ENCODE results near the gene PITX1.
A peak's percentile ranks its signal among the peaks of the same experiment; 100 is the strongest.

The PITX1 gene

DNA sequence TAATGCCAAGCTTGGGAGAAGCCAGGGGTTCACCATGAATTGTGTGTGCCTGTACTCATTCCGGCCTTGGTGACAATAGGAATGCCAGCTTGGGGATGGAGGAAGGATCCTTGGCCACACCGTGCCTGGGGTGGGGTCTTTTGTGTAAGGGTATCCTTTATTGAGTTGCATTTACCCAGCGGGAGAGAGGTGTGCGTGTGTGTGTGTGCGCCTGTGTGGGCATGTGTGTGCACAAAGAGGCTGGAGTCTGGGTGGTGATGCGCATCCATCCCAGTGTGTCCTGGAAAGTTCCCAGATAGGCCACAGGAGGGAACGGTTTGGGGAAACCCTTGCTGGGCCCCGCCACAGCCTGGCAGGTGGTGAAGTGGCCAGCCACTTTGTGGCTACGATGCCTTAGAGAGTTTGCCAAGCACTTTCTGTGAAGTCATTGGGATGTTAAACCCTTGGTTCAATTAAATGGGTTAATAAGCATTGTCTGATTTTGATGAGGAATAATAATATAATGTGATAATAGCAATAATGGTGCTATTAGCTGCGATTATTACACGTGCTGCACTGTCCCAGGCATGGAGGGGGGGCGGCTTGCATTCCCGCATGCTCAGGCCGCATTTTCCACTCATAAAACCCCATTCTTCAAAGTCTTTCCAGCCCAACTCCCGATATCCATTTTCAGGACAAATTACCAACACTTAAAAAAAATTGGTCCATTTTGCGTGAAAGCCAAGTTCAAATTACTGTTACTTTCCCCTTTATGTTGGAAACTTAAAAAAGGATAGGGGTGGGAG is 13.7 kb downstream of the PITX1 start:
- H3K27me3 ChIP-seq, result no peaks in the 10 kb centered on the region
- peak; percentile 12 to 58 for DNase-seq
- TF ChIP-seq, protein P1, sequence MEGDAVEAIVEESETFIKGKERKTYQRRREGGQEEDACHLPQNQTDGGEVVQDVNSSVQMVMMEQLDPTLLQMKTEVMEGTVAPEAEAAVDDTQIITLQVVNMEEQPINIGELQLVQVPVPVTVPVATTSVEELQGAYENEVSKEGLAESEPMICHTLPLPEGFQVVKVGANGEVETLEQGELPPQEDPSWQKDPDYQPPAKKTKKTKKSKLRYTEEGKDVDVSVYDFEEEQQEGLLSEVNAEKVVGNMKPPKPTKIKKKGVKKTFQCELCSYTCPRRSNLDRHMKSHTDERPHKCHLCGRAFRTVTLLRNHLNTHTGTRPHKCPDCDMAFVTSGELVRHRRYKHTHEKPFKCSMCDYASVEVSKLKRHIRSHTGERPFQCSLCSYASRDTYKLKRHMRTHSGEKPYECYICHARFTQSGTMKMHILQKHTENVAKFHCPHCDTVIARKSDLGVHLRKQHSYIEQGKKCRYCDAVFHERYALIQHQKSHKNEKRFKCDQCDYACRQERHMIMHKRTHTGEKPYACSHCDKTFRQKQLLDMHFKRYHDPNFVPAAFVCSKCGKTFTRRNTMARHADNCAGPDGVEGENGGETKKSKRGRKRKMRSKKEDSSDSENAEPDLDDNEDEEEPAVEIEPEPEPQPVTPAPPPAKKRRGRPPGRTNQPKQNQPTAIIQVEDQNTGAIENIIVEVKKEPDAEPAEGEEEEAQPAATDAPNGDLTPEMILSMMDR (IDR thresholded peaks at IDR 0.05), result no peak

DNA sequence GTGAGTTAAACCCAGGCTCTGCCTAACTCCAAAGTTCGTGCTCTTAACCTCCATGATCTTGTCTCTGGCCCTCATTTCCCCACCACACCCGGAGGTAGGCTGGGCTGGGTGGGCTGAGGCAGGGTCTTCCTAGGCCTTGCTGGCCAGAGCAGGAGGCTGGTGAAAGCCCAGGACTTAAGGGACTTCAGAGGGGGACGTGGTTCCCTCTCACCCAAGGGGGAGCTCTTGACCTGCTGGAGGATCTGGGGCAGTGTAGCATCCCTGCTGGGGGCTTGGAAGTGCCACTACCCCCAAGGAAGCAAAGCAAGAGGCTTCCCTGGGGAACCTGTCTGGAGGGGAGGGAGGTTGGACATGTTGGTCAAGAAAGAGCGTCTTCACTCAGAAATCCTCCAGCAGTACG is 14.7 kb downstream of the PITX1 start:
- Histone ChIP-seq H3K4me1 (peaks cover 0 to 43% (median 16%) of the 10 kb centered on the region in 4 donors), H3K9me3 (no peaks in the 10 kb centered on the region), H3K27me3 (no peaks in the 10 kb centered on the region), H3K27ac (no peak overlapping the region), H3K36me3 (no peaks in the 10 kb centered on the region), H3K4me3 (no peak overlapping the region)
- TF ChIP-seq, protein P1 (IDR thresholded peaks at IDR 0.05), result no peak
- peak; percentile 11 to 51 for DNase-seq
- intact Hi-C loops (cut with DNase I; ENCODE audit: low total_unique reads), result no loop called here

More for the DNA sequence above, 13.7 kb downstream of the PITX1 start:
- Histone ChIP-seq H3K4me3 (no peak overlapping the region), H3K4me1 (peaks cover 0 to 33% (median 7%) of the 10 kb centered on the region in 4 donors), H3K27ac (peak overlapping the region in 1 of 2 donors; percentile 61), H3K9me3 (no peaks in the 10 kb centered on the region), H3K36me3 (no peaks in the 10 kb centered on the region)
- intact Hi-C loops (cut with DNase I; ENCODE audit: low total_unique reads), result no loop called here

DNA sequence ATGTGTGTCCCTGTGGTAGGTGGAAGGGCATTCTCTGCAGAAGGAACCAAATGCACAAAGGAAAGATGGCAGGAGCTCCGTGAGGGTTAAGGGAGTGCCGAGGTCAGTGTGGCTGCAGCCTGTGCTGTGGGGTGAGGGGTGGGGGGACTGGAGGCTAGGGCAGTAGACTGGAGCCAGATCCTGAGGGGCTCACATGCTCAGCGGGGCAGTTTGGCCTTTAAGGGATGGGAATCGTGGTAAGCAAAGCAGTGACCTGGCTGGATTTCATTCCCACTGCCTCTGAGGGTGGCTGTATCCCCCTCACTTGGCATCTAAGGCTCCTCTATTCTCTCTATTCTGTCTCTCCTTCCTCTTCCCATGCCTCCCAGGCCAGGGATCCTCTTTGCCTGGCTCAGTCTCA is 15.6 kb downstream of the PITX1 start:
- peak in 1 of 2 donors; percentile 16 for DNase-seq

DNA sequence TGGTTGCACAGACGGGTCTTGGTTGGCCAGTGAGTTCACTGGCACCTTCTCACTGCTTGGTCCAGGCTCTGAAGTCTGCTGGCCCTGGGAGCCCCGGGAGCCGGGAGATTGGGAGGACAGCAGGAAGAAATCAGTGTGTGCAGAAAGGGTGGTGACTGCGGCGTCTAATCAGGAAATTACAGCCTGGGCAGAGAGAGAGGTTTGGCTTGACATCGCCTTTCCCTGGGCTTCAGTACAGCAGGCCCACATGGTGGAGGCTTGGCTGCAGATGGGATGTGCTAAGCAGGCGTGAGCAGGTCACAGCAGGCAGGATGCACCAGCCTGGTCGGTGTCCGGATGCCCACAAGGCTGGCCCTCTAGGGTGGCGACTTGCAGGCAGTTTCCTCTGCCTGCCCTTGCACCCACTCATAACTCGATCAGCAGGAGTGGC is 17.2 kb downstream of the PITX1 start:
- H3K9me3 ChIP-seq, result no peaks in the 10 kb centered on the region
- intact Hi-C loops (cut with DNase I; ENCODE audit: low total_unique reads), result no loop called here
- H3K36me3 ChIP-seq, result no peaks in the 10 kb centered on the region
- H3K4me1 ChIP-seq, result peaks cover 0 to 68% (median 32%) of the 10 kb centered on the region in 4 donors
- TF ChIP-seq, protein P1 (IDR thresholded peaks at IDR 0.05), result no peak
- H3K4me3 ChIP-seq, result no peak overlapping the region
- H3K27ac ChIP-seq, result peak overlapping the region in 1 of 2 donors; percentile 13
- no peaks in the 10 kb centered on the region for H3K27me3 ChIP-seq
- peak in 1 of 2 donors; percentile 45 for DNase-seq

More for the DNA sequence above, 15.6 kb downstream of the PITX1 start:
- H3K9me3 ChIP-seq, result no peaks in the 10 kb centered on the region
- no peaks in the 10 kb centered on the region for H3K36me3 ChIP-seq
- intact Hi-C loops (cut with DNase I; ENCODE audit: low total_unique reads), result no loop called here
- peaks cover 0 to 52% (median 24%) of the 10 kb centered on the region in 4 donors for H3K4me1 ChIP-seq
- no peak overlapping the region for H3K27ac ChIP-seq
- no peaks in the 10 kb centered on the region for H3K27me3 ChIP-seq
- no peak overlapping the region for H3K4me3 ChIP-seq
- TF ChIP-seq, protein P1 (IDR thresholded peaks at IDR 0.05), result no peak

DNA sequence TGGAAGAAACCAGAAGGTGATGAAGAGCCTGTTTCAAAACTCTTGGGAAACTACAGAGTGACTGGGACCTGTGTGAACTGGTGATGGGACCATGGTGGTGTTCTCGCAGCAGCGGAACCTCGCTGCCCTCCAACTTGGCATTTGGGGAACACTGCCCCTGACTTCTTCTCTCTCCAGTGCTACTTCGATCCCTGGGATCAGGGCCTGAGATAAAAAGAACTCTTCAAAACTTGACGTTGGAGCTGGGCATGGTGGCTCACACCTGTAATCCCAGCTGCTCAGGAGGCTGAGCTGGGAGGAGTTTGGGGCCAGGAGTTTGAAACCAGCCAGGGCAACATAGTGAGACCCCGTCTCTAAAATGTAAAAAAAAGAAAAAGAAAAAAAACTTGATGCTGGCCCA is 18.1 kb downstream of the PITX1 start:
- TF ChIP-seq, protein P1 (IDR thresholded peaks at IDR 0.05), result no peak
- Histone ChIP-seq H3K4me1 (peaks cover 0 to 60% (median 32%) of the 10 kb centered on the region in 4 donors), H3K9me3 (no peaks in the 10 kb centered on the region), H3K4me3 (no peak overlapping the region), H3K27me3 (no peaks in the 10 kb centered on the region), H3K27ac (peak overlapping the region in 1 of 2 donors; percentile 73), H3K36me3 (no peaks in the 10 kb centered on the region)
- DNase-seq, result peak in 1 of 2 donors; percentile 18
- intact Hi-C loops (cut with DNase I; ENCODE audit: low total_unique reads), result no loop called here

All from tibial artery (tissue), 4 donors.